Lower leg skin (tissue), 4 donors: ENCODE results near the gene MFNG. TPM values are rescaled to one million over a fixed set of nuclear protein-coding genes. Genes with fewer than 3 reads are reported as not detected.

ENCODE experiments used
- DNase-seq, 2 donors: peaks; one replicate each; pipeline ENCODE4 v3.0.0-alpha.2; 2019; ENCODE audit warnings: low spot score in 2 of 2
- H3K4me3 ChIP-seq: fragments of 200-600 bp; sonication (generic); 2 replicates; pipeline ENCODE4 v1.5.1; 2017; ENCODE audit warnings: mild to moderate bottlenecking, low read depth; ENCODE audit not compliant: poor library complexity, severe bottlenecking
- POLR2A ChIP-seq, 2 donors: fragments of 450-650 bp; IDR thresholded peaks; one replicate each; pipeline ENCODE4 v1.6.1; 2016 to 2017; ENCODE audit warnings: antibody characterized with exemption in 2 of 2, mild to moderate bottlenecking in 1 of 2, moderate library complexity in 1 of 2
- WGBS, 2 donors: methylation state at CpG; one replicate each; pipeline ENCODE4 v1.1.5; 2018; 5-methylcytosine and 5-hydroxymethylcytosine counted together
- intact Hi-C: fragments of 100-400 bp; cut with DNase I; formaldehyde crosslinking; loops from one replicate; pipeline ENCODE4 v1.15.0; 2023; ENCODE audit warnings: low total_unique reads
- total RNA-seq, 4 donors: library from RNA; depleted of rRNA; stranded (reverse); fragments of >200 nt; gene quantifications; one replicate each; pipeline ENCODE4 v1.1.0, GENCODE V29; 2016
- TF ChIP-seq, protein P1 (sequence below), 3 donors: fragments of 450-650 bp; IDR thresholded peaks; one replicate each; pipeline ENCODE4 v1.5.1; 2016; ENCODE audit warnings: antibody characterized with exemption in 3 of 3, mild to moderate bottlenecking in 3 of 3, moderate library complexity in 2 of 3

Gene MFNG
- total RNA-seq, 4 donors from 2014 or later: 5.7 to 13.0 (median 6.3) TPM

DNA sequence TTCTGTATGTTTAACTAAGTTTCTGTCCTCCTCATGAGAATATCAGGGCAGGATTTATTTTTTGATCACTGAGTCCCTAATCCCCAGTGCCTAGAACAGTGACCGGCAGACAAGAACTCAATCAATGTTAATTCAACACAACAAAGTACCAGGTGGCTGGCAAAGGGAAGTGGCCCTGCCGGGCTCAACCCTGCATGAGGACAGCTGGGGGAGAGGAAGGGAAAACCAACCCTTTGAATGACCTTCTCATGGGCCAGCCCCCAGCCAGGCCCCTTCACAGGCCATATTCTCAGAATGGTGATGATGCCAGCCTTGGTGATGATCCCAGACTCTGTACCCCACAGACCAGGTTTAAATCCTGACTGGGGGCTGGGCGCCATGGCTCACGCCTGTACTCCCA is 1.4 kb upstream of the MFNG start:
- no peak overlapping the region for H3K4me3 ChIP-seq
- no peak for DNase-seq
- WGBS, 2 donors: 88% methylated on average over 4 of the region's 4 CpGs
- no peak for TF ChIP-seq POLR2A (IDR thresholded peaks at IDR 0.05)
- TF ChIP-seq, protein P1, sequence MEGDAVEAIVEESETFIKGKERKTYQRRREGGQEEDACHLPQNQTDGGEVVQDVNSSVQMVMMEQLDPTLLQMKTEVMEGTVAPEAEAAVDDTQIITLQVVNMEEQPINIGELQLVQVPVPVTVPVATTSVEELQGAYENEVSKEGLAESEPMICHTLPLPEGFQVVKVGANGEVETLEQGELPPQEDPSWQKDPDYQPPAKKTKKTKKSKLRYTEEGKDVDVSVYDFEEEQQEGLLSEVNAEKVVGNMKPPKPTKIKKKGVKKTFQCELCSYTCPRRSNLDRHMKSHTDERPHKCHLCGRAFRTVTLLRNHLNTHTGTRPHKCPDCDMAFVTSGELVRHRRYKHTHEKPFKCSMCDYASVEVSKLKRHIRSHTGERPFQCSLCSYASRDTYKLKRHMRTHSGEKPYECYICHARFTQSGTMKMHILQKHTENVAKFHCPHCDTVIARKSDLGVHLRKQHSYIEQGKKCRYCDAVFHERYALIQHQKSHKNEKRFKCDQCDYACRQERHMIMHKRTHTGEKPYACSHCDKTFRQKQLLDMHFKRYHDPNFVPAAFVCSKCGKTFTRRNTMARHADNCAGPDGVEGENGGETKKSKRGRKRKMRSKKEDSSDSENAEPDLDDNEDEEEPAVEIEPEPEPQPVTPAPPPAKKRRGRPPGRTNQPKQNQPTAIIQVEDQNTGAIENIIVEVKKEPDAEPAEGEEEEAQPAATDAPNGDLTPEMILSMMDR (IDR thresholded peaks at IDR 0.05): no peak
- intact Hi-C loops: no loop called here

DNA sequence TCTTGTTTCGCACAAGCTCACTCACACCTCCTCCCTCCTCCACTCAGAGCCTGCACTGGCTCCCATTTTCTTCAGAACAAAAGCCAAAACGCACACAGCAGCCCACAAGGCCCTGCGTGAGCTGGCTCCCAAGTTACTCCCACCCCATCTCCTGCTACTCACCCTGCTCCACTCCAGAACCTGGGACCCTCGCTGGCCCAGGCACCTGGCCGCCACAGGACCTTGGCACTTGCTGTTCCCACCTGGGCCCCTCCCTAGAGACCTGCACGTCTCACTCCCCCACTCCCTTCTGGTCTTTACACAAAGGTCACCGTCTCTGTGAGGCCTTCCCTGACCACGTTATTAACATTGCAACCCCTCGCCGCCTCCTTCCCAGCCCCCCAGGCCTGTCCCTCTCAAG is 945 bp upstream of the MFNG start:
- no peak for DNase-seq
- intact Hi-C loops: no loop called here
- WGBS, 2 donors: 73 to 75% methylated on average over 10 of the region's 10 CpGs
- H3K4me3 ChIP-seq: no peak overlapping the region
- TF ChIP-seq, protein P1 (IDR thresholded peaks at IDR 0.05): no peak
- no peak for TF ChIP-seq POLR2A (IDR thresholded peaks at IDR 0.05)

DNA sequence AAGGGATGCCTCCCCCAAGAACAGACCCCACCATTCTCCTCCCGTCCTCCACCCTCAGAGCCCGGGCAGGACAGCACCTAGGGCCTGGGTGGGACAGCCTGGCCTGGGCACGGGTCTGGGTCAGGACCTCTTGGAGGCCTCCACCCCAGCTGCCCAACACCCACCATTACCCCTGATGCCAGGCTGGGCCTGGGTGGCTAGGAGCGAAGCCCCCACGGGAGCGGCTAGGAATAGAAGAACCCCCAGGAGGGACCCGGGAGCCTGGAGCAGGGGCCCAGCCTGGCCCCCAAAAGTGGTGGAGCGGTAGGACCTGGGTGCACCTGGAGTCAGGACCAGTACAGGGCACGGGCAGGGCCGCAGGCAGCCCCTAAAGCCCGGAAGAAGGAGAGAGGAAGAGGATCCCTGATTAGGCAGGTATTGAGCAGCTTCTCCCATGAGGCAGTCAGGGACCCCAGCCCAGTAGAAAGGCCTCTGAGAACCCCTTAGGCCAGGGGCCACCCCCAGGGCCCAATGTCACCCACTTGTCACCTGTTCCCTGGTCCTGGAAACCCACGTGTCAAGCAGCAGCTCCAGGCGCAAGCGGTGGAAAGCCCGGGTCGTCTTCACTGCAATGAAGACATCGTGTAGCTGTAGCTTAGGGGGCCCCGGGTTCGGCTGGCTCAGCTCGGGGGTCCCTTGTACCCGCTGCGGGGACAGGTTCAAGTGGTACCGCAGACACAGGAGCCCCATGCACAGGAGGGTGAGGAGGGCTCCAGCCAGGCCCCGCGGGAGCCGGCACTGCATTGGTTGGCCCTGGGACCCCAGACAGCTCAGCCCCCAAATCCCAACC is 575 bp downstream of the MFNG start:
- DNase-seq: no peak
- WGBS, 2 donors: 54 to 61% methylated on average over 11 to 16 of the region's 26 CpGs
- intact Hi-C loops: no loop called here
- H3K4me3 ChIP-seq: peak overlapping the region; percentile 20
- TF ChIP-seq POLR2A (IDR thresholded peaks at IDR 0.05): no peak
- TF ChIP-seq, protein P1 (IDR thresholded peaks at IDR 0.05): no peak

DNA sequence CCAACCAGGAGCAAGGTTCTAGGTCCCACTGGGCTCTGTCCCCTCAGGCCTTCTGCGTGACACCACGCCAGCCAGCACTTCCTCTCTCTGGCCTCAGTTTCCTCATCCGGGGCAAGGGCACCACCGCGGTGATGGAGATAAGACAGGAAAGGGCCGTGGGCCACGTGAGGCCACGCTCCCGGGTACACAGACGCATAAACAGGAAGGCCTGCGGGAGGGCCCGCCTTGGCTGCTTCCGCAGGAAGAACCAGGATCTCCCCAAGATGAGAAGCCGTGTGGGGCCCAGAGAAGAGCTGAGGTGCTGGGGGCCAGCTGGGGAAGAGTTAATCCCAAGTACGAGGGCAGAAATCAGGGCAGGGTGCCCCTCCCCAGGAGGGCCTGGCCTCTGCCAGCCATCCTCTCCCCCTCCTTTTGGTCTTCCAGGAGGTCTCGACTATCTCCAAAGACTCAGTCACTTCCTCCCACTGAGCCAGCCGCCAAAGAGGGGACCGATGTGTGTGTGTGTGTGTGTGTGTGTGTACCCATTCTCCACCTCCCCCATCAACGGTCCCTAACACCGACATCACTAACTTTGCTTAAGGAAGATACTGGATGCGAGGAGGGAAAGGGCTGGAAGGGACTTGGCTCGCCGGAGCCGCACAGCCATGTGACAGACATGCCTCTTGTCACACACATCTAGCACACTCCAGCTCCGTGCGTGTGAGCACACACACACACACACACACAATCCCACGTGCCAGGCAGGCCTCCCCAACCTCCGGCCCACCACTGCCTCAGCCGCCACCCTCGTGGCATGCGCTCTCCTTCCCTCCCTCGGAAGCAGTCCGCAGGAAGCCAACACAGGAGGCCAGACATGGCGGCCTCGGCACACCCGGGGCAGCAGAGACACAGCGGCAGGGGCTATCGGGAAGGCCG is 1.4 kb downstream of the MFNG start:
- WGBS, 2 donors: 68 to 70% methylated on average over 30 to 39 of the region's 39 CpGs
- H3K4me3 ChIP-seq: peak overlapping the region; percentile 20
- DNase-seq: peak; percentile 73 to 96
- TF ChIP-seq, protein P1 (IDR thresholded peaks at IDR 0.05): no peak
- TF ChIP-seq POLR2A (IDR thresholded peaks at IDR 0.05): no peak
- intact Hi-C loops: no loop called here

DNA sequence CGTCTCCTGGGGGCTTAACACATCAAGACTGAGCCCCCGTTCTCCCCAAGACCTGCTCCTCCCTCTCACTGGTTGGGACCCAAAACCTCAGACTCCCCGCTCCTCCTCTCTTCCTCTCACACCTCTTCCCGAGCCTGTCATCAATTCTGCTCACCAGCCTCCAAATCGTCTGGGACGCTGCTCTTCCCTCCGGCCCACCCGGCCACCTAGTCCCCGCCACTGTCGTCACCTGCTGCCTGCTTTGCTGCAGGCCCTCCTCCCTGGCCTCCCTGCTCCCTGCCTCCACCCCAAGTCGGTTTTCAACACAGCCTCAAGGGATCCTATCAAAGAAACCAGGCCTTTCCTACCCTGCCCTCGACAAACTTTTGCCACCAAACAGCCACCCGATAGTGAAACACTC is 3.1 kb downstream of the MFNG start:
- TF ChIP-seq POLR2A (IDR thresholded peaks at IDR 0.05): no peak
- TF ChIP-seq, protein P1 (IDR thresholded peaks at IDR 0.05): no peak
- no peak for DNase-seq

More for the DNA sequence above, 3.1 kb downstream of the MFNG start:
- WGBS, 2 donors: 61 to 65% methylated on average over 13 of the region's 13 CpGs
- intact Hi-C loops: no loop called here
- H3K4me3 ChIP-seq: no peak overlapping the region
